ENCODE data around the gene G6PC2.
"Not testable (repeated sequence)": the region's sequence is repeated elsewhere in the genome, so short reads cannot be mapped to it uniquely, and the experiment has no call there.

Gene G6PC2

GRCh38 chr2:168904358-168904757, 3.3 kb downstream of the G6PC2 start:
- DNase-seq (ENCODE audit: low read depth in 1 of 2, low spot score in 1 of 2), result no peak

GRCh38 chr2:168907940-168908662, 7.0 kb downstream of the G6PC2 start:
- DNase-seq (ENCODE audit: low read depth in 1 of 2, low spot score in 1 of 2), result no peak

GRCh38 chr2:168910330-168910729, 9.2 kb downstream of the G6PC2 start:
- no peak for DNase-seq (ENCODE audit: low read depth in 1 of 2, low spot score in 1 of 2)

- no peak for DNase-seq (ENCODE audit: low read depth in 1 of 2, low spot score in 1 of 2)
These were observed 11.4 kb downstream of the G6PC2 start for GRCh38 chr2:168912466-168912865.

GRCh38 chr2:168912901-168913369, 11.8 kb downstream of the G6PC2 start:
- no peak for DNase-seq (ENCODE audit: low read depth in 1 of 2, low spot score in 1 of 2)

GRCh38 chr2:168913495-168913894, 12.4 kb downstream of the G6PC2 start:
- DNase-seq (ENCODE audit: low read depth in 1 of 2, low spot score in 1 of 2), result no peak

- DNase-seq (ENCODE audit: low read depth in 1 of 2, low spot score in 1 of 2), result no peak
These were observed 14.6 kb downstream of the G6PC2 start for GRCh38 chr2:168915441-168916330.

GRCh38 chr2:168916331-168916675, 15.2 kb downstream of the G6PC2 start:
- DNase-seq (ENCODE audit: low read depth in 1 of 2, low spot score in 1 of 2), result no peak

GRCh38 chr2:168920504-168921157, 19.5 kb downstream of the G6PC2 start:
- no peak for DNase-seq (ENCODE audit: low read depth in 1 of 2, low spot score in 1 of 2)

GRCh38 chr2:168926621-168927386, 25.7 kb downstream of the G6PC2 start:
- no peak for DNase-seq (ENCODE audit: low read depth in 1 of 2, low spot score in 1 of 2)

- no peak for DNase-seq (ENCODE audit: low read depth in 1 of 2, low spot score in 1 of 2)
These were observed 27.2 kb downstream of the G6PC2 start for GRCh38 chr2:168928113-168928831.

GRCh38 chr2:168929031-168929430, 27.9 kb downstream of the G6PC2 start:
- DNase-seq (ENCODE audit: low read depth in 1 of 2, low spot score in 1 of 2), result no peak

GRCh38 chr2:168930242-168930641, 29.2 kb downstream of the G6PC2 start:
- no peak for DNase-seq (ENCODE audit: low read depth in 1 of 2, low spot score in 1 of 2)

GRCh38 chr2:168932174-168932573, 31.1 kb downstream of the G6PC2 start:
- DNase-seq (ENCODE audit: low read depth in 1 of 2, low spot score in 1 of 2), result not testable (repeated sequence)

- DNase-seq (ENCODE audit: low read depth in 1 of 2, low spot score in 1 of 2), result no peak
These were observed 33.7 kb downstream of the G6PC2 start for GRCh38 chr2:168934826-168935225.

GRCh38 chr2:168935810-168936581, 34.9 kb downstream of the G6PC2 start:
- DNase-seq (ENCODE audit: low read depth in 1 of 2, low spot score in 1 of 2), result no peak

GRCh38 chr2:168939061-168939460, 38.0 kb downstream of the G6PC2 start:
- no peak for DNase-seq (ENCODE audit: low read depth in 1 of 2, low spot score in 1 of 2)

- no peak for DNase-seq (ENCODE audit: low read depth in 1 of 2, low spot score in 1 of 2)
These were observed 38.8 kb downstream of the G6PC2 start for GRCh38 chr2:168939918-168940317.

- DNase-seq (ENCODE audit: low read depth in 1 of 2, low spot score in 1 of 2), result no peak
These were observed 40.2 kb downstream of the G6PC2 start for GRCh38 chr2:168941297-168941696.

GRCh38 chr2:168944065-168944464, 43.0 kb downstream of the G6PC2 start:
- no peak for DNase-seq (ENCODE audit: low read depth in 1 of 2, low spot score in 1 of 2)

All from stimulated activated CD4-positive, alpha-beta T cell treated with anti-CD3 and anti-CD28 coated beads, Interleukin-15, amount 100 ng/mL, for 1 hour (primary cell).